ENCODE data around the gene ZRANB3. TPM values are rescaled to one million over a fixed set of nuclear protein-coding genes. Genes with fewer than 3 reads are reported as not detected.
"Not testable (repeated sequence)": the region's sequence is repeated elsewhere in the genome, so short reads cannot be mapped to it uniquely, and the experiment has no call there.

The ZRANB3 gene
- total RNA-seq, 1 donor from 2014 or later, result 7.0 TPM

GRCh38 chr2:135119582-135119981 is 411.4 kb downstream of the ZRANB3 start:
- DNase-seq (ENCODE audit: low spot score), result no peak
- no peaks in the 10 kb centered on the region for H3K9me3 Mint-ChIP-seq
- H3K36me3 Mint-ChIP-seq (ENCODE audit: low read depth), result peaks cover 25% of the 10 kb centered on the region
- no peak overlapping the region for H3K4me3 Mint-ChIP-seq (ENCODE audit: low read depth)
- H3K4me1 Mint-ChIP-seq (ENCODE audit: low read depth), result no peaks in the 10 kb centered on the region
- no peak overlapping the region for H3K27ac Mint-ChIP-seq
- no peaks in the 10 kb centered on the region for H3K27me3 Mint-ChIP-seq (ENCODE audit: low read depth)
- intact Hi-C loops (cut with micrococcal nuclease), result no loop called here

GRCh38 chr2:135113322-135113721 is 417.7 kb downstream of the ZRANB3 start:
- Mint-ChIP-seq H3K27me3 (ENCODE audit: low read depth) (no peaks in the 10 kb centered on the region), H3K27ac (no peak overlapping the region), H3K4me3 (ENCODE audit: low read depth) (no peak overlapping the region), H3K36me3 (ENCODE audit: low read depth) (peaks cover 24% of the 10 kb centered on the region), H3K4me1 (ENCODE audit: low read depth) (no peaks in the 10 kb centered on the region), H3K9me3 (no peaks in the 10 kb centered on the region)
- no peak for DNase-seq (ENCODE audit: low spot score)
- intact Hi-C loops (cut with micrococcal nuclease), result no loop called here

GRCh38 chr2:135105513-135106316 is 425.3 kb downstream of the ZRANB3 start:
- DNase-seq (ENCODE audit: low spot score); H3K4me3 Mint-ChIP-seq (ENCODE audit: low read depth); H3K27ac Mint-ChIP-seq; H3K27me3 Mint-ChIP-seq (ENCODE audit: low read depth); H3K4me1 Mint-ChIP-seq (ENCODE audit: low read depth); intact Hi-C loops (cut with micrococcal nuclease): not testable (repeated sequence)
- H3K9me3 Mint-ChIP-seq, result peaks cover 21% of the 10 kb centered on the region
- H3K36me3 Mint-ChIP-seq (ENCODE audit: low read depth), result peaks cover 56% of the 10 kb centered on the region

GRCh38 chr2:135103843-135104242 is 427.2 kb downstream of the ZRANB3 start:
- H3K27me3 Mint-ChIP-seq (ENCODE audit: low read depth), result no peaks in the 10 kb centered on the region
- peaks cover 59% of the 10 kb centered on the region for H3K36me3 Mint-ChIP-seq (ENCODE audit: low read depth)
- intact Hi-C loops (cut with micrococcal nuclease), result no loop called here
- H3K9me3 Mint-ChIP-seq, result peaks cover 21% of the 10 kb centered on the region
- peaks cover 17% of the 10 kb centered on the region for H3K4me1 Mint-ChIP-seq (ENCODE audit: low read depth)
- H3K27ac Mint-ChIP-seq, result no peak overlapping the region
- DNase-seq (ENCODE audit: low spot score), result no peak
- no peak overlapping the region for H3K4me3 Mint-ChIP-seq (ENCODE audit: low read depth)

- no peak overlapping the region for H3K27ac Mint-ChIP-seq
These were observed 431.1 kb downstream of the ZRANB3 start for GRCh38 chr2:135099802-135100483.

GRCh38 chr2:135097532-135098231 is 433.3 kb downstream of the ZRANB3 start:
- peaks cover 5% of the 10 kb centered on the region for H3K9me3 Mint-ChIP-seq
- H3K36me3 Mint-ChIP-seq (ENCODE audit: low read depth), result peaks cover 45% of the 10 kb centered on the region
- no peak overlapping the region for H3K27ac Mint-ChIP-seq
- H3K4me1 Mint-ChIP-seq (ENCODE audit: low read depth), result peaks cover 24% of the 10 kb centered on the region
- no peak overlapping the region for H3K4me3 Mint-ChIP-seq (ENCODE audit: low read depth)
- no peaks in the 10 kb centered on the region for H3K27me3 Mint-ChIP-seq (ENCODE audit: low read depth)
- DNase-seq (ENCODE audit: low spot score), result no peak
- intact Hi-C loops (cut with micrococcal nuclease), result no loop called here

More at GRCh38 chr2:135099802-135100483, 431.1 kb downstream of the ZRANB3 start:
- Mint-ChIP-seq H3K9me3 (peaks cover 16% of the 10 kb centered on the region), H3K4me1 (ENCODE audit: low read depth) (peaks cover 22% of the 10 kb centered on the region), H3K27me3 (ENCODE audit: low read depth) (no peaks in the 10 kb centered on the region), H3K36me3 (ENCODE audit: low read depth) (peaks cover 48% of the 10 kb centered on the region), H3K4me3 (ENCODE audit: low read depth) (no peak overlapping the region)
- intact Hi-C loops (cut with micrococcal nuclease), result no loop called here
- no peak for DNase-seq (ENCODE audit: low spot score)

- H3K9me3 Mint-ChIP-seq, result peaks cover 2% of the 10 kb centered on the region
- intact Hi-C loops (cut with micrococcal nuclease), result no loop called here
- peaks cover 24% of the 10 kb centered on the region for H3K4me1 Mint-ChIP-seq (ENCODE audit: low read depth)
- H3K27me3 Mint-ChIP-seq (ENCODE audit: low read depth), result no peaks in the 10 kb centered on the region
- peaks cover 43% of the 10 kb centered on the region for H3K36me3 Mint-ChIP-seq (ENCODE audit: low read depth)
- no peak overlapping the region for H3K4me3 Mint-ChIP-seq (ENCODE audit: low read depth)
- no peak overlapping the region for H3K27ac Mint-ChIP-seq
- no peak for DNase-seq (ENCODE audit: low spot score)
These were observed 434.2 kb downstream of the ZRANB3 start for GRCh38 chr2:135096665-135097446.

GRCh38 chr2:135095591-135095990 is 435.4 kb downstream of the ZRANB3 start:
- Mint-ChIP-seq H3K27me3 (ENCODE audit: low read depth) (no peaks in the 10 kb centered on the region), H3K4me1 (ENCODE audit: low read depth) (peaks cover 21% of the 10 kb centered on the region), H3K9me3 (no peaks in the 10 kb centered on the region), H3K36me3 (ENCODE audit: low read depth) (peaks cover 42% of the 10 kb centered on the region), H3K27ac (no peak overlapping the region), H3K4me3 (ENCODE audit: low read depth) (no peak overlapping the region)
- intact Hi-C loops (cut with micrococcal nuclease), result no loop called here
- no peak for DNase-seq (ENCODE audit: low spot score)

- H3K36me3 Mint-ChIP-seq (ENCODE audit: low read depth), result peaks cover 44% of the 10 kb centered on the region
- peaks cover 2% of the 10 kb centered on the region for H3K9me3 Mint-ChIP-seq
These were observed 436.5 kb downstream of the ZRANB3 start for GRCh38 chr2:135094508-135094907.

GRCh38 chr2:135093670-135094330 is 437.2 kb downstream of the ZRANB3 start:
- H3K4me1 Mint-ChIP-seq (ENCODE audit: low read depth), result peaks cover 13% of the 10 kb centered on the region
- no peaks in the 10 kb centered on the region for H3K27me3 Mint-ChIP-seq (ENCODE audit: low read depth)
- H3K27ac Mint-ChIP-seq, result no peak overlapping the region
- intact Hi-C loops (cut with micrococcal nuclease), result no loop called here
- no peak overlapping the region for H3K4me3 Mint-ChIP-seq (ENCODE audit: low read depth)
- H3K36me3 Mint-ChIP-seq (ENCODE audit: low read depth), result peaks cover 51% of the 10 kb centered on the region
- DNase-seq (ENCODE audit: low spot score), result no peak
- peaks cover 9% of the 10 kb centered on the region for H3K9me3 Mint-ChIP-seq

More at GRCh38 chr2:135094508-135094907, 436.5 kb downstream of the ZRANB3 start:
- Mint-ChIP-seq H3K27me3 (ENCODE audit: low read depth) (no peaks in the 10 kb centered on the region), H3K4me3 (ENCODE audit: low read depth) (no peak overlapping the region), H3K27ac (no peak overlapping the region), H3K4me1 (ENCODE audit: low read depth) (peaks cover 17% of the 10 kb centered on the region)
- intact Hi-C loops (cut with micrococcal nuclease), result no loop called here
- no peak for DNase-seq (ENCODE audit: low spot score)

GRCh38 chr2:135093193-135093592 is 437.8 kb downstream of the ZRANB3 start:
- Mint-ChIP-seq H3K36me3 (ENCODE audit: low read depth) (peaks cover 54% of the 10 kb centered on the region), H3K9me3 (peaks cover 12% of the 10 kb centered on the region), H3K27ac (no peak overlapping the region), H3K4me1 (ENCODE audit: low read depth) (peaks cover 12% of the 10 kb centered on the region), H3K27me3 (ENCODE audit: low read depth) (no peaks in the 10 kb centered on the region), H3K4me3 (ENCODE audit: low read depth) (no peak overlapping the region)
- DNase-seq (ENCODE audit: low spot score), result no peak
- intact Hi-C loops (cut with micrococcal nuclease), result no loop called here

- no peak overlapping the region for H3K27ac Mint-ChIP-seq
- H3K36me3 Mint-ChIP-seq (ENCODE audit: low read depth), result peaks cover 66% of the 10 kb centered on the region
- intact Hi-C loops (cut with micrococcal nuclease), result no loop called here
- peaks cover 14% of the 10 kb centered on the region for H3K4me1 Mint-ChIP-seq (ENCODE audit: low read depth)
- DNase-seq (ENCODE audit: low spot score), result no peak
- H3K9me3 Mint-ChIP-seq, result peaks cover 26% of the 10 kb centered on the region
- no peaks in the 10 kb centered on the region for H3K27me3 Mint-ChIP-seq (ENCODE audit: low read depth)
- no peak overlapping the region for H3K4me3 Mint-ChIP-seq (ENCODE audit: low read depth)
These were observed 439.3 kb downstream of the ZRANB3 start for GRCh38 chr2:135091681-135092080.
